ENCODE data around the gene HS1BP3.

Gene HS1BP3

DNA sequence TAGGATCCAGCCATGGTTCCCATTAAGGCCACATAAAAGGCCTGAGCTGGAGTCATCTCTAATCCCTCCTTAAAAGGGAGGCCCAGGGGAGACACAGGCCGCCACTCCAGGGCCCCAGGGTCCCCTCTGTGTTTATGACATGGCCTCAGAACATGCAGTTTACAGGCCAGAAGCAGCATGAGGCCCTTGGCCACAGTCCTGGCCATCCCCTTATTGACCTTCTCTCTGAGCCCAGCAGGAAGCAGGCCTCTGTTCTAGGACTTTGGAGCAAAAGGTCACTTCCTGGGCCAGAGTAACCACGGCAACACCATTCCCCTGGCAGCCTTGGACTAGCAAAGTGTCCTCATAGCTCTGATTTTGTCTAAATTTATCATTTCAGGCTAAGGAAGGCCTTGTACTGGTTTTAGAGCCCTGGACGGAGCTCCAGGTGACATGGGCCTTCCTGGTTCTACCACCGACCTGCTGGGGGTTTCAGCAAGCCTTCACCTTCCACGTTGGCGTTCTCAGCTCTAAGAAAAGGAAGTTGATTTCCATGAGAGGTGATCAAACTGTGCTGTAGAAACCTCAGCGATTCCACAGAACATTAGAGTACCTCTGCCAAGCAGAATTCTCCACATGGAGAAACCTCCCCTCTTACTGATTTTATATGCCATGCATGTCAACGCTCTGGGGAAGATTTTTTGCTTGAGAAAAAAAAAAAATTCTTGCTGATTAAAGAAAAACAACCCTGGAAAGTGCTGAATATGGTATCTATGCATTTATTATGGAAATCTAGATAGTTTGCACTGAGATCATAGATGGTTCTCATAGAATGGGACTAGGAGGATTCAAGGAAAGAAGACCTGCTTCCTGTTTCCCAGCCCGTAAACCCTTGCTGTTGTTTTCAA is 53.7 kb downstream of the HS1BP3 start:
- Histone ChIP-seq H3K36me3 (ENCODE audit: insufficient read depth, low read length) (no peaks in the 10 kb centered on the region), H3K4me1 (ENCODE audit: insufficient read depth, low read length) (peaks cover 27% of the 10 kb centered on the region), H3K9me3 (ENCODE audit: control insufficient read depth, insufficient read depth, low read length) (no peaks in the 10 kb centered on the region), H3K9ac (ENCODE audit: low read depth, low read length) (no peak overlapping the region)

- Histone ChIP-seq H3K4me1 (ENCODE audit: insufficient read depth, low read length) (peaks cover 27% of the 10 kb centered on the region), H3K9me3 (ENCODE audit: control insufficient read depth, insufficient read depth, low read length) (no peaks in the 10 kb centered on the region), H3K9ac (ENCODE audit: low read depth, low read length) (no peak overlapping the region), H3K36me3 (ENCODE audit: insufficient read depth, low read length) (no peaks in the 10 kb centered on the region)
Measured at GRCh38 chr2:20596193-20596972, 54.5 kb downstream of the HS1BP3 start.

DNA sequence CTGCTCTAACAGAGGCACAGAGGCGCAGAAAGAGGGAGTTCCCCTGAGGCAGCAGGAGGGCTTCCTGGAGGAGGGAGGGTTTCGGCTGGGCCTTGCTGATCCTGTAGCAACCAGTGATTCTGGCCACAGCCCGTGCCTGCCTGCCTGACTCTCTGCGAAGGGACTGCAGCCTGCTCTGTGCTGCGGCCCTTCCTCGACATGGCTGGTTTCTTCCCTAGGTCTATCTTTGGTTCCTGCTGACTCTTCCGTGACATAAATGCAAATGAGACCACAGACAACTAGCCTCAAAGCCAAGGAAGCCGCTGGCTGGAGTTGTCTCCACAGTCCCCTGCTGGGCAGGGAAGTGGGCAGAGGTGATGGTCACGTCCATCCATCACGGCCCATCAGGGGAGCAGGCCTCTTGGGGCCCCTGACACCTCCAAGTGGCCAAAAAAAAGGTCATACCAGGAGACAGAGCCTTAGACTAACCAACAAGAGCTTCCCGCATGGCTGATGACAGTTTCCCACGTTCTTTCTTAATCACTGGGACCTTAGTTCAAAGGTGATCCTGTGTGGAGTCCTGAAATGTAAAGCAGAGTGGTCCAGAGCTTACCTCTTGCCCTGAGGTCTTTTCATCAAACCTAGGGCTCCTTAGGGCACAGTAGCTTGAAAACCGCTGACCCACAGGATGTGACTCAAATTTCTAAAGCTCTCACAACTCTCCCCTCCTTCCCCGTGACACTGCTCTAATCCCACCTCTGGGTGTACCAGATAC is 55.3 kb downstream of the HS1BP3 start:
- H3K36me3 ChIP-seq (ENCODE audit: insufficient read depth, low read length): no peaks in the 10 kb centered on the region
- no peak overlapping the region for H3K9ac ChIP-seq (ENCODE audit: low read depth, low read length)
- H3K4me1 ChIP-seq (ENCODE audit: insufficient read depth, low read length): peaks cover 24% of the 10 kb centered on the region; the same call in 1 of the 2 replicates
- no peaks in the 10 kb centered on the region for H3K9me3 ChIP-seq (ENCODE audit: control insufficient read depth, insufficient read depth, low read length)

DNA sequence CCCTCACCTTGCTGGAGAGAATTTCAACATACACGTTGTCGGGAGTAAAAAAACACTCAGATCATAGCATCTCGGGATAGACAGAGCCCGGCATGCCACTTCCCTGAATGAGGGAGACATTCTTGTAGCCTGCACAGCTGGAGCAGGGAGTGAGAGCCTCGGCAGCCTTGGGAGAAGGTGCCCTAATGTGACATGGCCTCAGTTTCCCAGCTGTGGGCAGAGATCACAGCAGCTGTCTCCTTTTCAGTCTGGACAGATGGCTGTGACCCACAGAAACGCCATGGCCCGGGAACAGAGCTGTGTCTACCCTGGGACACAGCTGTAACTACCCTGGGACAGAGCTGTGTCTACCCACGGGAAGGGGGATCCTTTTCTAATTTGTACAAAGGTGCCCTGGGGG is 55.9 kb downstream of the HS1BP3 start:
- no peak overlapping the region for H3K9ac ChIP-seq (ENCODE audit: low read depth, low read length)
- H3K4me1 ChIP-seq (ENCODE audit: insufficient read depth, low read length): peaks cover 24% of the 10 kb centered on the region; the same call in 1 of the 2 replicates
- H3K36me3 ChIP-seq (ENCODE audit: insufficient read depth, low read length): no peaks in the 10 kb centered on the region
- H3K9me3 ChIP-seq (ENCODE audit: control insufficient read depth, insufficient read depth, low read length): no peaks in the 10 kb centered on the region

- no peak overlapping the region for H3K9ac ChIP-seq (ENCODE audit: low read depth, low read length)
Measured at GRCh38 chr2:20594048-20594750, 56.7 kb downstream of the HS1BP3 start.

DNA sequence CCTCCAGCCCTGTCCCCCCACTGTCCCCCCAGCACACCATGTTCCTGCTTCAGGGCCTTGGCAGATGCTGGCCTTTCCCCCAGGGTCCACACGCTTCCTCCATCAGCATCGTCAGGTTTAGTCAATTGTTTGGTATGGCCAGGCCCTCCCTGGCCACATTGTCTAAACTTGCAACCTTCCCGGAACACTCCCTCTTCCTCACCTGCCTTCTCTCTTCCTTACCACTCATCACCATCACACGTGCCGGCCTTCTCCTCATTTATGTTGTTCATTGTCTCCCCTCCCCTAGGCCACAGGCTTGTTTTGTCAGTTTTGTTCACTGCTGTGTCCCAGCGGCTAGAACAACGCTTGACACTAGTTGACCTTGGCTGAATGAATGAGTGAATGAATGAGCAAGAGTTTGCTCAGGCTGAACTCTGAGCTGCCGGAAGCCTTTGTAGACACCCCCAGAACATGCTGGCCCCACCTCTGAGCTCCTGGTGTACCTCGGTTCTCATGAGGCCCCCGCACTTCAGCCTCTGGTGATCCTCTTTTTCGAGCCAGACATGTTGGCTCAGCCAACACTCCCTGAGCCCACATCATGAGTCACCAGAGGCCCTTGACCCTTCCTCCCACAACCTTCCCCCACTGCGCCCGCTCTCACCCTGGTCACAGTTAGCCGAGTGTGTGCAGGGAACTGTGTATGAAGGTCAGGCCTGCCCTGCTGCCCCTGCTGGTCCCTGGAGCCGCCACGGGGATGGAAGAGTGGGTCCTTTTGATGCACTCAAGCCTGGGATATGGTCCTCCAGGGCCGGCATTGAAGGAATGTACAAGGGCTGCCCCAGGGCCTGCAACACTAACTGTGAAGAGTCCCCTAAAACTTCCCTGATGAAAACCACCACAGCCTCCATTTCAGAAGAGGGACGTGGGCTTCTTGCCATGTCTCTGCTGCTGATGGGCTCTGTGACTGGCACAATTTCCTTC is 57.5 kb downstream of the HS1BP3 start:
- no peaks in the 10 kb centered on the region for H3K9me3 ChIP-seq (ENCODE audit: control insufficient read depth, insufficient read depth, low read length)
- H3K4me1 ChIP-seq (ENCODE audit: insufficient read depth, low read length): peaks cover 24% of the 10 kb centered on the region; the same call in 1 of the 2 replicates
- no peaks in the 10 kb centered on the region for H3K36me3 ChIP-seq (ENCODE audit: insufficient read depth, low read length)
- H3K9ac ChIP-seq (ENCODE audit: low read depth, low read length): no peak overlapping the region

More at GRCh38 chr2:20594048-20594750, 56.7 kb downstream of the HS1BP3 start:
- no peaks in the 10 kb centered on the region for H3K36me3 ChIP-seq (ENCODE audit: insufficient read depth, low read length)
- no peaks in the 10 kb centered on the region for H3K9me3 ChIP-seq (ENCODE audit: control insufficient read depth, insufficient read depth, low read length)
- H3K4me1 ChIP-seq (ENCODE audit: insufficient read depth, low read length): peaks cover 24% of the 10 kb centered on the region; the same call in 1 of the 2 replicates

DNA sequence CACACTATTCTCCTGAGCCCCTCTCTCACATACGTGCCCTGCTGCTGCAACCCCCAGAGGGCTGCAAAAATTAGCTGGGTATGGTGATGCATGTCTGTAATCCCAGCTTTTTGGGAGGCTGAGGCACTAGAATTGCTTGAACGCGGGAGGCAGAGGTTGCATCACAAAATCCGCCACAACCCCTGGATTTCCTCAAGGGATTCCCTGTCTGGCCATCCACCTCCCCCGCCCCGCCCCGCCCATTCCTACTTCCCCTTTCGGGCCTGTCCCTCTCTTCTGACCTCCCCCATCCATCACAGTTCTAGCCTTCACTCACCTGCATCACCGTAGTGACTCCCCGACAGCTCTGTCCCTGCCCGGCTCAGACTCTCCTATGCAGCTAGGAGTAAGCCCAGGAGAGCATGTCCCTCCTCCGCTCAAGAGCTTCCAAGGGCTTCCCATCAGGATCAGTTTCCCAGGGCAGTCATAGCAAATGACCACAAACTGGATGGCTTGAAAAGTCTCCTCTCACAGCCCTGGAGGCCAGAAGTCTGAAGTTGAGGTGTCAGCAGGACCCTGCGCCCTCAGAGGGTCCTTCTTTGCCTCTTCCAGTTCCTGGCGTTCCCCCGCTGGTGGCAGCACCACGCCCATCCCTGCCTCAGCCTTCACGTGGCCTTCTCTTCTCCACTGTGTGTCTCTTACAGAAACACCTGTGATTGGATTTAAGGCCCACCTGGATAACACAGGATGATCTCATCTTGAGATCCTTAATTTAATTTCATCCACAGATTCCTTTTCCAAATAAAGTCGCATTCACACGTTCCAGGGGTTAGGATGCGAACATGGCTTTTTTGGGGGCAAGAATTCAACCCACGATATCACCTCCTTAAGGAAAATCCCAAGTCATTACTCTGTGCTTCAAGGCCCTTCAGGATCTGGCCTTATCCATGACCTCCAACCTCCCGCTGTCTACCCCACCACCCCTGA is 58.5 kb downstream of the HS1BP3 start:
- no peaks in the 10 kb centered on the region for H3K36me3 ChIP-seq (ENCODE audit: insufficient read depth, low read length)
- no peak overlapping the region for H3K9ac ChIP-seq (ENCODE audit: low read depth, low read length)
- H3K9me3 ChIP-seq (ENCODE audit: control insufficient read depth, insufficient read depth, low read length): no peaks in the 10 kb centered on the region
- H3K4me1 ChIP-seq (ENCODE audit: insufficient read depth, low read length): peaks cover 24% of the 10 kb centered on the region; the same call in 1 of the 2 replicates

DNA sequence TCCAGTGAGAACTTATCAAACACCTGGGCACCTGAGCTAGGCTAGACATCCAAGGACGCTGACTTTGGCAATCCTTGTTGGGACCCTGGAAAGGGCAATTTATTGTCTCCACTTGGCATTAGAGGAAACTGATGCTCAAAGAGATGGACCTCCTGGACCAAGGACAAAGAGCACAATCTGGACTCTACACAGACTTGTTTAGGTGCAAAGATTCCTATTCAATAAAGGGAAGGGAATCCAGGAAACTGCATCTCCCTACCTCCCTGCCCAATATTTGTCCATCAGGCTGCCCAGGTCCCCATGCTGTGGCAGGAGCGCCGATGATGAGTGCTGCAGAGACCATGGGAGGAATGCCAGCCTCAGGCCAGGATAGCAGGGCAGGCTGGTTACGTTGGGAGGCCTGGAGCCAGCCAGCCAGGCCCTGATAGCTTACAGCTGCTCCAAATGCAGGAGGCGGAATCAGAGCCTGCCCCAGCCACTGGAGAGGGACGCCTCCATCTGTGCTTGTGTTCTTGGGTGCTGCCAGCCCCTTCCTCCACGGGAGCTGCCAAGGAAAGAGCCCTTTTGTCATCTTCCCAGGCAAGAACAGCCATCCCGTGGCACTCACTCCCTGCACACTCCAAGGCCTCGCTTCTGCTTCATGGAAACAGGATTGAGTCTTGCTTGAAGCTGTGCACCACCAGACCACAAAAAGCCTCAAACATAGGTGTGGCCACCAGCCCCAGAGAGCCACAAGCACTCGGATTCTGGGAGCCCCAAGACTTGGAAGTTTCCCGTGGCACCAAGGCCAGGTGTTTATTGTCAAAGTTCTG is 60.0 kb downstream of the HS1BP3 start:
- Histone ChIP-seq H3K4me1 (ENCODE audit: insufficient read depth, low read length) (peaks cover 16% of the 10 kb centered on the region; the same call in 1 of the 2 replicates), H3K9me3 (ENCODE audit: control insufficient read depth, insufficient read depth, low read length) (no peaks in the 10 kb centered on the region), H3K9ac (ENCODE audit: low read depth, low read length) (no peak overlapping the region), H3K36me3 (ENCODE audit: insufficient read depth, low read length) (no peaks in the 10 kb centered on the region)

GRCh38 chr2:20589975-20590703 is 60.8 kb downstream of the HS1BP3 start:
- Histone ChIP-seq H3K9me3 (ENCODE audit: control insufficient read depth, insufficient read depth, low read length) (no peaks in the 10 kb centered on the region), H3K4me1 (ENCODE audit: insufficient read depth, low read length) (peaks cover 11% of the 10 kb centered on the region), H3K9ac (ENCODE audit: low read depth, low read length) (no peak overlapping the region), H3K36me3 (ENCODE audit: insufficient read depth, low read length) (no peaks in the 10 kb centered on the region)

GRCh38 chr2:20588918-20589871 is 61.7 kb downstream of the HS1BP3 start:
- no peak overlapping the region for H3K9ac ChIP-seq (ENCODE audit: low read depth, low read length)
- no peaks in the 10 kb centered on the region for H3K36me3 ChIP-seq (ENCODE audit: insufficient read depth, low read length)
- peaks cover 16% of the 10 kb centered on the region for H3K4me1 ChIP-seq (ENCODE audit: insufficient read depth, low read length)

More at GRCh38 chr2:20588918-20589871, 61.7 kb downstream of the HS1BP3 start:
- H3K9me3 ChIP-seq (ENCODE audit: control insufficient read depth, insufficient read depth, low read length): no peaks in the 10 kb centered on the region

All from ES-I3 (cell line).